SH-SY5Y (cell line): ENCODE measurements around the gene GSG1L.

Experiments
- GATA2 ChIP-seq: IDR thresholded peaks from 2 replicates; pipeline ENCODE4 v1.6.1; 2011; ENCODE audit warnings: mild to moderate bottlenecking, low read depth, low read length
- GATA3 ChIP-seq: IDR thresholded peaks from 2 replicates; pipeline ENCODE4 v1.6.1; 2011; ENCODE audit warnings: low read depth, mild to moderate bottlenecking, low read length, moderate library complexity

DNA sequence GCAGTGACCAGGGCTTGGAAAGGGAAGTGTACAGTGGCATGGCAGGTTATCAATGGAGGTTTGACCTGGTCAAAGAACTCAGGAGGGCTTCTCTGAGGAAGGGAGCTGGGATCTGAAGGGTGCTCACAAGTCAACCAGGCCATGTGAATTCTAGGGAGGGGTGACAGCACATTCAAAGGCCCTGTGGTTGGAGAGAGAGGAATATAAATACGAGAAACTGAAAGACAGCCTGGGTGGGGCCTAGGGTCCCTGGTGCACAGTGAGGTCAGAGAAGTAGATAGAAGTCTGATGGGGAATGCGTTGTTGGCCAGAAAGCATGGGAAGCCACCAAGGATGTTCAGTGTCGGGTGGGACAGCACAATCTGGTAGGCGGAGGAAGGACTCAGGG, 302.7 kb downstream of the GSG1L start:
- TF ChIP-seq GATA2 (no peak), GATA3 (no peak)
